ENCODE data around the gene ZNF280B. TPM values are rescaled to one million over a fixed set of nuclear protein-coding genes. Genes with fewer than 3 reads are reported as not detected.

ZNF280B gene
- total RNA-seq, 1 experiment from 2014 or later = 0.10 TPM

GRCh38 chr22:22548910-22549309, 40.4 kb upstream of the ZNF280B start:
- Histone ChIP-seq H3K27me3 (ENCODE audit: control insufficient read depth, insufficient read depth, low read length) (no peaks in the 10 kb centered on the region), H3K36me3 (ENCODE audit: control insufficient read depth, insufficient read depth, low read length) (peaks cover 11% of the 10 kb centered on the region), H3K9me3 (ENCODE audit: control insufficient read depth, insufficient read depth, low read depth, low read length) (no peaks in the 10 kb centered on the region), H3K4me3 (ENCODE audit: low read depth in 2 of 2, low read length in 2 of 2) (no peak overlapping the region), H3K27ac (ENCODE audit: low read length) (no peak overlapping the region), H3K4me1 (ENCODE audit: control insufficient read depth, insufficient read depth, low read length) (no peaks in the 10 kb centered on the region; the same call in 1 of the 2 replicates)
- ATAC-seq (no peak), DNase-seq (ENCODE audit: low read depth, low spot score) (no peak)
- BruUV-seq (replicated peaks) = no TSS peak
- POLR2A ChIA-PET = no interaction called here
- TF ChIP-seq, protein P1, sequence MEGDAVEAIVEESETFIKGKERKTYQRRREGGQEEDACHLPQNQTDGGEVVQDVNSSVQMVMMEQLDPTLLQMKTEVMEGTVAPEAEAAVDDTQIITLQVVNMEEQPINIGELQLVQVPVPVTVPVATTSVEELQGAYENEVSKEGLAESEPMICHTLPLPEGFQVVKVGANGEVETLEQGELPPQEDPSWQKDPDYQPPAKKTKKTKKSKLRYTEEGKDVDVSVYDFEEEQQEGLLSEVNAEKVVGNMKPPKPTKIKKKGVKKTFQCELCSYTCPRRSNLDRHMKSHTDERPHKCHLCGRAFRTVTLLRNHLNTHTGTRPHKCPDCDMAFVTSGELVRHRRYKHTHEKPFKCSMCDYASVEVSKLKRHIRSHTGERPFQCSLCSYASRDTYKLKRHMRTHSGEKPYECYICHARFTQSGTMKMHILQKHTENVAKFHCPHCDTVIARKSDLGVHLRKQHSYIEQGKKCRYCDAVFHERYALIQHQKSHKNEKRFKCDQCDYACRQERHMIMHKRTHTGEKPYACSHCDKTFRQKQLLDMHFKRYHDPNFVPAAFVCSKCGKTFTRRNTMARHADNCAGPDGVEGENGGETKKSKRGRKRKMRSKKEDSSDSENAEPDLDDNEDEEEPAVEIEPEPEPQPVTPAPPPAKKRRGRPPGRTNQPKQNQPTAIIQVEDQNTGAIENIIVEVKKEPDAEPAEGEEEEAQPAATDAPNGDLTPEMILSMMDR (IDR thresholded peaks at IDR 0.05) = no peak
- no peak for TF ChIP-seq SIN3A (IDR thresholded peaks at IDR 0.05; ENCODE audit: borderline replicate concordance, insufficient read depth, low read depth, low read length)
- TF ChIP-seq POLR2AphosphoS5 (IDR thresholded peaks at IDR 0.05; ENCODE audit: low read depth, low read length) = no peak
- TF ChIP-seq, protein P2, sequence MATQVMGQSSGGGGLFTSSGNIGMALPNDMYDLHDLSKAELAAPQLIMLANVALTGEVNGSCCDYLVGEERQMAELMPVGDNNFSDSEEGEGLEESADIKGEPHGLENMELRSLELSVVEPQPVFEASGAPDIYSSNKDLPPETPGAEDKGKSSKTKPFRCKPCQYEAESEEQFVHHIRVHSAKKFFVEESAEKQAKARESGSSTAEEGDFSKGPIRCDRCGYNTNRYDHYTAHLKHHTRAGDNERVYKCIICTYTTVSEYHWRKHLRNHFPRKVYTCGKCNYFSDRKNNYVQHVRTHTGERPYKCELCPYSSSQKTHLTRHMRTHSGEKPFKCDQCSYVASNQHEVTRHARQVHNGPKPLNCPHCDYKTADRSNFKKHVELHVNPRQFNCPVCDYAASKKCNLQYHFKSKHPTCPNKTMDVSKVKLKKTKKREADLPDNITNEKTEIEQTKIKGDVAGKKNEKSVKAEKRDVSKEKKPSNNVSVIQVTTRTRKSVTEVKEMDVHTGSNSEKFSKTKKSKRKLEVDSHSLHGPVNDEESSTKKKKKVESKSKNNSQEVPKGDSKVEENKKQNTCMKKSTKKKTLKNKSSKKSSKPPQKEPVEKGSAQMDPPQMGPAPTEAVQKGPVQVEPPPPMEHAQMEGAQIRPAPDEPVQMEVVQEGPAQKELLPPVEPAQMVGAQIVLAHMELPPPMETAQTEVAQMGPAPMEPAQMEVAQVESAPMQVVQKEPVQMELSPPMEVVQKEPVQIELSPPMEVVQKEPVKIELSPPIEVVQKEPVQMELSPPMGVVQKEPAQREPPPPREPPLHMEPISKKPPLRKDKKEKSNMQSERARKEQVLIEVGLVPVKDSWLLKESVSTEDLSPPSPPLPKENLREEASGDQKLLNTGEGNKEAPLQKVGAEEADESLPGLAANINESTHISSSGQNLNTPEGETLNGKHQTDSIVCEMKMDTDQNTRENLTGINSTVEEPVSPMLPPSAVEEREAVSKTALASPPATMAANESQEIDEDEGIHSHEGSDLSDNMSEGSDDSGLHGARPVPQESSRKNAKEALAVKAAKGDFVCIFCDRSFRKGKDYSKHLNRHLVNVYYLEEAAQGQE (IDR thresholded peaks at IDR 0.05; ENCODE audit: insufficient read depth in 1 of 2, low read depth in 2 of 2, low read length in 1 of 2) = no peak
- TF ChIP-seq TCF7L2 (IDR thresholded peaks at IDR 0.05; ENCODE audit: low read depth, low read length) = no peak
- intact Hi-C loops (cut with micrococcal nuclease; ENCODE audit: unreplicated experiment) = no loop called here
- CTCF ChIA-PET = no interaction called here
- in situ Hi-C loops (cut with HindIII; ENCODE audit: low pct_unique_long_range_greater_than_20kb, low sequenced_read_pairs) = no loop called here

- no peak overlapping the region for H3K27ac ChIP-seq (ENCODE audit: low read length)
- intact Hi-C loops (cut with micrococcal nuclease; ENCODE audit: unreplicated experiment) (no loop called here), in situ Hi-C loops (cut with HindIII; ENCODE audit: low pct_unique_long_range_greater_than_20kb, low sequenced_read_pairs) (no loop called here)
- BruUV-seq (replicated peaks) = no TSS peak
- POLR2A ChIA-PET = no interaction called here
- DNase-seq (ENCODE audit: low read depth, low spot score) = no peak
- H3K4me1 ChIP-seq (ENCODE audit: control insufficient read depth, insufficient read depth, low read length) = no peaks in the 10 kb centered on the region; the same call in 1 of the 2 replicates
- TF ChIP-seq SIN3A (IDR thresholded peaks at IDR 0.05; ENCODE audit: borderline replicate concordance, insufficient read depth, low read depth, low read length) = no peak
- no peak for TF ChIP-seq TCF7L2 (IDR thresholded peaks at IDR 0.05; ENCODE audit: low read depth, low read length)
- TF ChIP-seq POLR2AphosphoS5 (IDR thresholded peaks at IDR 0.05; ENCODE audit: low read depth, low read length) = no peak
- TF ChIP-seq, protein P2 (IDR thresholded peaks at IDR 0.05; ENCODE audit: insufficient read depth in 1 of 2, low read depth in 2 of 2, low read length in 1 of 2) = no peak
- TF ChIP-seq, protein P1 (IDR thresholded peaks at IDR 0.05) = no peak
- no peak for ATAC-seq
- peaks cover 11% of the 10 kb centered on the region for H3K36me3 ChIP-seq (ENCODE audit: control insufficient read depth, insufficient read depth, low read length)
- H3K9me3 ChIP-seq (ENCODE audit: control insufficient read depth, insufficient read depth, low read depth, low read length) = no peaks in the 10 kb centered on the region
- no peak overlapping the region for H3K4me3 ChIP-seq (ENCODE audit: low read depth in 2 of 2, low read length in 2 of 2)
- H3K27me3 ChIP-seq (ENCODE audit: control insufficient read depth, insufficient read depth, low read length) = no peaks in the 10 kb centered on the region
- CTCF ChIA-PET = no interaction called here
Observed at GRCh38 chr22:22548317-22548716, 39.8 kb upstream of the ZNF280B start.

Data from Panc1 (cell line).